Femur (tissue), 1 donor: ENCODE data around the gene ASB1.
"Not testable (repeated sequence)": the region's sequence is repeated elsewhere in the genome, so short reads cannot be mapped to it uniquely, and the experiment has no call there.

ENCODE experiments used
- DNase-seq: peaks from one replicate; pipeline ENCODE4 v3.0.0-alpha.2; 2017

Gene ASB1

GRCh38 chr2:238424313-238424700 lies 2.4 kb upstream of the ASB1 start:
- peak; percentile 63 for DNase-seq

GRCh38 chr2:238425505-238425978 lies 1.2 kb upstream of the ASB1 start:
- no peak for DNase-seq

- DNase-seq = peak; percentile 56
These were observed 654 bp upstream of the ASB1 start for GRCh38 chr2:238425979-238426567.

- no peak for DNase-seq
These were observed 872 bp downstream of the ASB1 start for GRCh38 chr2:238427435-238428162.

- no peak for DNase-seq
These were observed 2.1 kb downstream of the ASB1 start for GRCh38 chr2:238428866-238429265.

- no peak for DNase-seq
These were observed 4.1 kb downstream of the ASB1 start for GRCh38 chr2:238430781-238431180.

- DNase-seq = no peak
These were observed 4.7 kb downstream of the ASB1 start for GRCh38 chr2:238431456-238431855.

- no peak for DNase-seq
These were observed 6.7 kb downstream of the ASB1 start for GRCh38 chr2:238433300-238433915.

- no peak for DNase-seq
These were observed 7.5 kb downstream of the ASB1 start for GRCh38 chr2:238433941-238434845.

GRCh38 chr2:238434846-238435751 lies 8.4 kb downstream of the ASB1 start:
- no peak for DNase-seq

GRCh38 chr2:238435752-238436096 lies 9.0 kb downstream of the ASB1 start:
- no peak for DNase-seq

GRCh38 chr2:238438856-238439849 lies 12.4 kb downstream of the ASB1 start:
- DNase-seq = no peak

- DNase-seq = no peak
These were observed 13.2 kb downstream of the ASB1 start for GRCh38 chr2:238439917-238440316.

- DNase-seq = no peak
These were observed 13.6 kb downstream of the ASB1 start for GRCh38 chr2:238440331-238440730.

GRCh38 chr2:238440767-238441166 lies 14.0 kb downstream of the ASB1 start:
- DNase-seq = no peak

GRCh38 chr2:238441262-238442114 lies 14.8 kb downstream of the ASB1 start:
- no peak for DNase-seq

GRCh38 chr2:238442257-238442656 lies 15.5 kb downstream of the ASB1 start:
- DNase-seq = not testable (repeated sequence)

- DNase-seq = no peak
These were observed 17.5 kb downstream of the ASB1 start for GRCh38 chr2:238444242-238444641.

- no peak for DNase-seq
These were observed 18.9 kb downstream of the ASB1 start for GRCh38 chr2:238445409-238446190.
